ENCODE data around the gene BZW1.

The BZW1 gene

DNA sequence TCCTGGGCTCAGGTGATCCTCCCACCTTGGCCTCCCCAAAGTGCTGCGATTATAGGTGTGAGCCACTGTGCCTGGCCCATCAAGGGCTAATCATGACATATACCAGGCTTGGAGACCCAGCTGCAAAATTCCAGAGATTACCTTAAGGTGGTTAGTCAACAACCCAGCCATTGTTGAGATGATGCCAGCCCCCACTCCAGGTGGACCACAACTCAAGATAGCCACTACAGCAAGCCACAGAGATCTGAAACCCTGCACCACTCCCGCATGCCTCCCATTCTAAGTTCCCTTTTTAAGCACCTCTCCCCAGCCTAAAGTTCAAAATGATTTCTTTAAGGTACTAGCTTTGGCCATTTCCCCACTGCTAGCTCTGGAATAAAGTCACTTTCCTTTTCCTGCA is 57.3 kb downstream of the BZW1 start:
- no peaks in the 10 kb centered on the region for H3K4me1 ChIP-seq (ENCODE audit: control insufficient read depth, insufficient read depth, low read length)
- H3K9me3 ChIP-seq (ENCODE audit: control insufficient read depth, low read length): no peaks in the 10 kb centered on the region
- H3K4me3 ChIP-seq (ENCODE audit: insufficient read depth, low read depth, low read length): no peak overlapping the region
- no peaks in the 10 kb centered on the region for H3K27me3 ChIP-seq (ENCODE audit: control insufficient read depth, insufficient read depth, low read length, poor library complexity, severe bottlenecking)
- 95 to 97% methylated on average over 2 of the region's 2 CpGs for WGBS, 2 experiments
- peaks cover 9% of the 10 kb centered on the region for H3K36me3 ChIP-seq (ENCODE audit: control insufficient read depth, insufficient read depth, low read length)
- no peak overlapping the region for H3K27ac ChIP-seq (ENCODE audit: insufficient read depth, low read depth, low read length, poor library complexity, severe bottlenecking)

DNA sequence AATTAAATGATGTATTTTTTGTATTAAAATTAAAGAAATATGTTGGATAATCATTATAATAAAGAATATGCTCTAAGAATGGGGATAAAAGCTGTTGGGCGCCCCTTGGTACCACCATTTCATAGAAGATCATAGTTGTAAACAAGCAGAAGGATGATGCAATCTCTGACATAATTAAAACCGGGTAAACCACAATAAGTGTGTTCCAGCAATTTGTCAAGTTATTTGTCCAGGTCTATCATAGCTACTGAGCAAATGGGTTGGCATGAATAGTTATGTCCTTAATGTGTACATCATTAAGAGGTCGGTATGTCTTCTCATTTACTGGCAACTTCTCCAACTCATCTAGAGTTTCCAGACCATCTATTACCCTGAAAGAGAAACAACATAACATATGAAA is 59.4 kb downstream of the BZW1 start:
- no peaks in the 10 kb centered on the region for H3K4me1 ChIP-seq (ENCODE audit: control insufficient read depth, insufficient read depth, low read length)
- no peaks in the 10 kb centered on the region for H3K27me3 ChIP-seq (ENCODE audit: control insufficient read depth, insufficient read depth, low read length, poor library complexity, severe bottlenecking)
- peaks cover 21% of the 10 kb centered on the region for H3K36me3 ChIP-seq (ENCODE audit: control insufficient read depth, insufficient read depth, low read length)
- H3K4me3 ChIP-seq (ENCODE audit: insufficient read depth, low read depth, low read length): no peak overlapping the region
- WGBS, 2 experiments: 91 to 97% methylated on average over 3 of the region's 3 CpGs
- H3K27ac ChIP-seq (ENCODE audit: insufficient read depth, low read depth, low read length, poor library complexity, severe bottlenecking): no peak overlapping the region
- no peaks in the 10 kb centered on the region for H3K9me3 ChIP-seq (ENCODE audit: control insufficient read depth, low read length)

DNA sequence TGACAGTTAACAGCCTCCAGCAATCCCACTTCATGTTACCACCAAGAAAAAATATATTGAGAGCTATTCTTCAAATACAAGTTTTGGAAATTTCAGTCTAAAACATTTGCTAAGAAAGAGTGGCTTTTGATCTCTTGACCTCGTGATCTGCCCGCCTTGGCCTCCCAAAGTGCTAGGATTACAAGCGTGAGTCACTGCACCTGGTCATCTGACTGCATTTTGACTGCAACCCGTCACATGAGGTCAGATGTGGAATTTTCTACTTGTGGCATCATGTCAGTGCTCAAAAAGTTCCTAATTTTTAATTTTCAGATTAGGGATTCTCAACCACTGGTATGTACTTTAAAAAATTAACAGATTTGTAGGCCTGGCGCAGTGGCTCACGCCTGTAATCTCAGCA is 61.9 kb downstream of the BZW1 start:
- 93 to 94% methylated on average over 6 of the region's 6 CpGs for WGBS, 2 experiments
- H3K9me3 ChIP-seq (ENCODE audit: control insufficient read depth, low read length): no peaks in the 10 kb centered on the region
- H3K4me1 ChIP-seq (ENCODE audit: control insufficient read depth, insufficient read depth, low read length): no peaks in the 10 kb centered on the region
- H3K27me3 ChIP-seq (ENCODE audit: control insufficient read depth, insufficient read depth, low read length, poor library complexity, severe bottlenecking): no peaks in the 10 kb centered on the region
- no peak overlapping the region for H3K4me3 ChIP-seq (ENCODE audit: insufficient read depth, low read depth, low read length)
- H3K27ac ChIP-seq (ENCODE audit: insufficient read depth, low read depth, low read length, poor library complexity, severe bottlenecking): no peak overlapping the region
- H3K36me3 ChIP-seq (ENCODE audit: control insufficient read depth, insufficient read depth, low read length): peaks cover 29% of the 10 kb centered on the region

Measured in ectodermal cell (in vitro differentiated cells).